Activated naive CD4-positive, alpha-beta T cell treated with Interleukin-2 at 50 U/mL for 16 hours (primary cell): Measurements from ENCODE around the gene CPA4.
A peak's percentile ranks its signal among the peaks of the same experiment; 100 is the strongest.

ENCODE experiments used
- DNase-seq: peaks from one replicate; pipeline ENCODE4 v3.0.0-alpha.2; 2020

The CPA4 gene

GRCh38 chr7:130346177-130346905 is 53.4 kb downstream of the CPA4 start:
- DNase-seq = no peak

- DNase-seq = no peak
These were observed 54.0 kb downstream of the CPA4 start for GRCh38 chr7:130346941-130347340.

- no peak for DNase-seq
These were observed 57.2 kb downstream of the CPA4 start for GRCh38 chr7:130349911-130350782.

- DNase-seq = no peak
These were observed 58.2 kb downstream of the CPA4 start for GRCh38 chr7:130350945-130351790.

GRCh38 chr7:130351791-130352090 is 58.8 kb downstream of the CPA4 start:
- DNase-seq = no peak

- DNase-seq = no peak
These were observed 59.5 kb downstream of the CPA4 start for GRCh38 chr7:130352194-130353074.

GRCh38 chr7:130353196-130353595 is 60.2 kb downstream of the CPA4 start:
- DNase-seq = no peak

- no peak for DNase-seq
These were observed 63.3 kb downstream of the CPA4 start for GRCh38 chr7:130356121-130356875.

- no peak for DNase-seq
These were observed 64.1 kb downstream of the CPA4 start for GRCh38 chr7:130356876-130357611.

GRCh38 chr7:130358471-130358870 is 65.5 kb downstream of the CPA4 start:
- no peak for DNase-seq

GRCh38 chr7:130359276-130359857 is 66.4 kb downstream of the CPA4 start:
- no peak for DNase-seq

- DNase-seq = no peak
These were observed 67.6 kb downstream of the CPA4 start for GRCh38 chr7:130360518-130360917.

GRCh38 chr7:130361681-130362080 is 68.7 kb downstream of the CPA4 start:
- DNase-seq = no peak

GRCh38 chr7:130362251-130362816 is 69.4 kb downstream of the CPA4 start:
- DNase-seq = no peak

- peak; percentile 32 for DNase-seq
These were observed 70.3 kb downstream of the CPA4 start for GRCh38 chr7:130363026-130363847.

- DNase-seq = no peak
These were observed 71.5 kb downstream of the CPA4 start for GRCh38 chr7:130364451-130364850.

- DNase-seq = no peak
These were observed 72.1 kb downstream of the CPA4 start for GRCh38 chr7:130365088-130365487.

GRCh38 chr7:130365511-130366441 is 72.8 kb downstream of the CPA4 start:
- DNase-seq = no peak
